Activated CD4-positive, alpha-beta T cell treated with anti-CD3 and anti-CD28 coated beads, Interleukin-2, amount 50 U/mL, for 24 hours (primary cell): ENCODE measurements around the gene PRORP.
A peak's percentile ranks its signal among the peaks of the same experiment; 100 is the strongest.
"Not testable (repeated sequence)": the region's sequence is repeated elsewhere in the genome, so short reads cannot be mapped to it uniquely, and the experiment has no call there.

Experiments used
- DNase-seq, 2 donors: peaks; one replicate each; pipeline ENCODE4 v3.0.0-alpha.2; 2020; ENCODE audit warnings: low read depth in 1 of 2, low spot score in 1 of 2

PRORP gene

DNA sequence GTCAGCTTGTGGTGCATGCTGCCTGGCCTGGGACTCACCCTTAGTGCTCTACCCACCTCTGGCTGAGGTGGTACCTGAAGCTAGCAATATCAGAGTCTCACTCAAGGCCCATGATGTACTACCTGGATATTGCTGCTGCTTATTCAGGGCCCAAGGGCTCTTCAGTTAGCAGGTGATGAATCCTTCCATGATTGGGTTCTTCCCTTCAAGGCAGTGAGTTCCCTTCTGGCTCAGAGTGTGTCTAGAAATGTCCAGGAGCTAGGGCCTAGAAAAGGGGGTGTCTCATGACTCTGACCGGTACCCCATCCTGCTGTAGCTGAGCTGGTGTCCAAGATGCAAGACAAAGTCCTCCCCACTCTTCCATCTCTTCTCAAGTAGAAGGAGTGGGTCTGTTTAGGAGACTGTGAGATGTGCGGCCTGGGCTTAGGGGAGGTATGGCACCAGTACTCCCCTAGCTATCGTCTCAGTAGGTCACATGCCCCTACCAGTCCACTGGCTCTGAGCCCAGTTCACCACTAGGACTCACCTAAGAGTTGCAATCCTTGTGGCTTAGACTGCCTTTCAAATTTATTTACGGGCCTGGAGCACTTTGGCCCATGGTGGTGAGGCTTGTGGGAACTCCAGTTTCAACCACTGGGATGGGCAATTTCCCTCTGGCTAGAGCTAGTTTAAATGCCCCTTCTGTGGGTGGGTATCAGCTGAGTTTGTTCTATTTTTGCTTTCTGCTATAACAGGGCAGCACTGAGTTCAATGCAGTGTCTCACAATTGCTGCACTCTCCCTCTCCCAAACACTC lies 12.2 kb downstream of the PRORP start:
- no peak for DNase-seq

DNA sequence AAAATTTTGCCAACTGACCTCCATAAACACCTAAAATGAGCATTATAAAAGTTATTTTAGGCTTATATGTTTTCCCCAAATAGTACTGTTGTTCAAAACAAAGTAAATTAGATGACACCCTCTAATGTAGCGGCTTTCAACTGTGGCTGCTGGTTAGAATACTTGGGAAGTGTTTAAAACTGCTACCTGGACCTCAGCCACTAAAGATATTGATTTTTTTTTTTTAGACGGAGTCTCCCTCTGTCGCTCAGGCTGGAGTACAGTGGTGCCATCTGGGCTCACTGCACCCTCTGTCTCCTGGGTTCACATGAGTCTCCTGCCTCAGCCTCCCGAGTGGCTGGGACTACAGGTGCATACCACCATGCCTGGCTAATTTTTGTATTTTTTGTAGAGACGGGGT lies 16.2 kb downstream of the PRORP start:
- DNase-seq = no peak

DNA sequence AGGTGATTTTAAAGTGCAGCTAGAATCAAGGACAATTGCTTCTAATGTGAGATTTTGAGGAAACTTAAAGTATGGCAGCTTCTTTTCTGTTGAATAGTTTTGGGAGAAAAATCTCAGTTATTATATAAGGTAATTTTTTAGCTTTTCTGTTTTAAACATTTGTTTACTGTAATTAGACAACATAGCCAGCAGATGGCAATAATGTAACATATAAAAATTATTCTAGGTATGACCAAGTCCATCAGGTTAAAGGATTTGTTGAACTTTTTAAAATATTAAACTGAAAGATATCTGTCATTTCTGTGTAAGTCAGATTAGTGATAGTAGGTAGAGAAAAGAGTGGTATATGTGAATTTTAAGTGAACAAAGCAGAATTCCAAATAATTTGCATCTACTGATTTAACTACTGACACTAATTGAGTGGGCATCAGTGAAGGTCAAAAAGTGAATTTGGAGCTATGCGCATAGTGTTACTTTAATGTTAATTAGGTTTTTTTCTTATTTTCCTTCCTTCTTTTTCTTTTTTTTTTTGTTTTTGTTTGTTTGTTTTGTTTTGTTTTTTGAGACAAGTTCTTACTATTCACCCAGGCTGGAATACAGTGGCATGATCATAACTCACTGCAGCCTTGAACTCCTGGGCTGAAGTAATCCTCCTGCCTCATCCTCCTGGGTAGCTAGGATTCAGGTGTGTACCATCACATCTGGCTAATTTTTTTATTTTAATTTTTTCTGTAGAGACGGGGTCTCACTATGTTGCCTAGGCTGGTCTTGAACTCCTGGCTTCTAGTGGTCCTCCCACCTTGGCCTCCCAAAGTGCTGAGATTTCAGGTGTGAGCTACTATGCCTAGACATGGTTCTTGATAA lies 18.6 kb downstream of the PRORP start:
- DNase-seq = no peak

GRCh38 chr14:35144029-35144428 lies 21.7 kb downstream of the PRORP start:
- DNase-seq = no peak

DNA sequence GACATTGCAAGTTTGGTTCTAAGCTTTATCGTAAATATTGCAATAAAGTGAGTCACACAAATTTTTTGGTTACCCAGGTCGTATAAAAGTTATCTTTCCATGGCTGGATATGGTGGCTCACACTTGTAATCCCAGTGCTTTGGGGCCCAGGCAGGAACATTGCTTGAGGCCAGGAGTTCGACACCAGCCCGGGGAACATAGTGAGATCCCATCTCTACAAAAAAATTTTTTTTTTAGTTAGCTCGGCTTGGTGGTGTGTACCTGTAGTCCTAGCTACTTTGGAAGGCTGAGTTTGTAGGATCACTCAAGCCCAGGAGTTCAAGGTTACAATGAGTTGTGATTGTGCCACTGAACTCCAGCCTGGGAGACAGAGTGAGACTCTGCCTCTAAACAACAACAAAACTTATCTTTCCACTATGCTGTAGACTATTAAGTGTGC lies 24.4 kb downstream of the PRORP start:
- DNase-seq = no peak

- DNase-seq = no peak
Observed at GRCh38 chr14:35147186-35147585, 24.8 kb downstream of the PRORP start.

DNA sequence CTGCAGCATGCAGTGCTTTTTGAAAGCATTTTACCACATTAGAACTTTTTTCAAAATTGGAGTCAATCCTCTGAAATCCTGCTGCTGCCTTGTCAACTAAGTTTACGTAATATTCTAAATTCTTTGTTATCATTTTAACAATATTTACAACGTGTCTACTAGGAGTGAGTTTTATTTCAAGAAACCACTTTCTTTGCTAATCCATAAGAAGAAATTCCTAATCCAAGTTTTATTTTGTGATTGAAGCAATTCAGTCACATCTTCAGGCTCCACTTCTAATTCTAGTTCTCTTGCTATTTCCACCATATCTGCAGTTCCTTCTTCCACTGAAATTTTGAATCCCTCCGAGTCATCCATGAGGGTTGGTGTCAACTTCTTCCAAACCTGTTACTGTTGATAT lies 25.4 kb downstream of the PRORP start:
- DNase-seq = no peak

- no peak for DNase-seq
Observed at GRCh38 chr14:35149239-35149638, 26.9 kb downstream of the PRORP start.

GRCh38 chr14:35152531-35152930 lies 30.2 kb downstream of the PRORP start:
- not testable (repeated sequence) for DNase-seq

- DNase-seq = no peak
Observed at GRCh38 chr14:35154016-35154415, 31.7 kb downstream of the PRORP start.

- no peak for DNase-seq
Observed at GRCh38 chr14:35155962-35156361, 33.6 kb downstream of the PRORP start.

- no peak for DNase-seq
Observed at GRCh38 chr14:35158491-35158890, 36.1 kb downstream of the PRORP start.

GRCh38 chr14:35158951-35159653 lies 36.8 kb downstream of the PRORP start:
- no peak for DNase-seq

- no peak for DNase-seq
Observed at GRCh38 chr14:35159742-35160409, 37.5 kb downstream of the PRORP start.

- peak in 1 of 2 donors; percentile 5 for DNase-seq
Observed at GRCh38 chr14:35161231-35161630, 38.9 kb downstream of the PRORP start.

DNA sequence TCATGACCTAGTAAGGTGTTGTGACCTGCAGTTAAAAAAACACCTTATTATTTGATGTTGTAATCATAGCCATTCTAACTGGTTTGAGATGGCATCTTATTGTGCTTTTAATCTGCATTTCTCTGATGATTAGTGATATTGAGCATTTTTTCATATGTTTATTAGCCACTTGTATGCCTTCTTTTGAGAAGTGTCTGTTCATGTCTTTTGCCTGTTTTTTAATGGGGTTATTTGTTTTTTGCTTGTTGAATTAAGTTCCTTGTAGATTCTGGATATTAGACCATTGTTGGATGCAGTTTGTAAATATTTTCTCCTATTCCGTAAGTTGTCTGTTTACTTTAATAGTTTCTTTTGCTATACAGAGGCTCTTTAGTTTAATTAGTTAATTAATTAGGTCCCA lies 41.0 kb downstream of the PRORP start:
- no peak for DNase-seq

DNA sequence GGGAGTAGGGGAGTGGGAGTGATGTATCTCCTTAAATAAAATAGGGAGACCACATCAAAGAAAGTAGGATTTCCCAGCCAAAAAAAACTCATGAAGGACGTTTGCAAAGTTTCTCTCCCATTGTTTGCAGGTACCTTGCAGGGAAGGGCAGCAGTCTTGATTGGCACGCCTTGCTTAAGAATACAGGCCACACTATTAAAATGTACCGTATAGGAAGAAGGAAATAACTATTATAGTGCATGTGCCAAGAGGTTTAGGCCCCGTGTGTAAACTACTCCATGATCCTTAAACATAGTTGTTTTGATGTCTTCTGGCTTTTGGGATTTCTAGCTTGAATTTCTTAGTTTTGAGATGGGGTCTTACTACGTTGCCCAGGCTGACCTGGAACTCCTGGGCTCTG lies 42.5 kb downstream of the PRORP start:
- no peak for DNase-seq

DNA sequence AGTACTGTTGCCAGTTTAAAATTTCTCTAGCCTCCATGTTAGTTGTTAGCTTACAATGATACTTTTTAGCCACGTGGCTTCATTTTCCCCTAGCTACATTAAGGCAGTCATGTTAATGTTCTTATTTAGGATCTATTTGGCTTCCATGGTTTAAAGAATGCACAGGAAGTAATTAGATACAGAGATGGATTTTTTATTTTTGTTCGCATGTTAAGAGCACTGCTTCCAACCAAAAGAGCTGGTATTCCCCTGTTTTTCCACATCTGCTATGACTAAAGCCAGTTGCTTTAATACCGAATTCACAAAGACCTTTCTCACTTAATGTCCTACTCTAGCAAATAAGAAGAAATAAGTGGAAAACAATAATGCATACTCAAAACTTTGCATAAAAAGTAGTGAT lies 45.1 kb downstream of the PRORP start:
- DNase-seq = no peak
